NCI-H1930 (cell line): ENCODE results near the gene BACE1.
"Not testable (repeated sequence)": the region's sequence is repeated elsewhere in the genome, so short reads cannot be mapped to it uniquely, and the experiment has no call there.

Experiments used
- DNase-seq, 2 experiments: peaks; one replicate each; lab custom pipeline; 2025; lab: John Stamatoyannopoulos, UW

BACE1 gene

DNA sequence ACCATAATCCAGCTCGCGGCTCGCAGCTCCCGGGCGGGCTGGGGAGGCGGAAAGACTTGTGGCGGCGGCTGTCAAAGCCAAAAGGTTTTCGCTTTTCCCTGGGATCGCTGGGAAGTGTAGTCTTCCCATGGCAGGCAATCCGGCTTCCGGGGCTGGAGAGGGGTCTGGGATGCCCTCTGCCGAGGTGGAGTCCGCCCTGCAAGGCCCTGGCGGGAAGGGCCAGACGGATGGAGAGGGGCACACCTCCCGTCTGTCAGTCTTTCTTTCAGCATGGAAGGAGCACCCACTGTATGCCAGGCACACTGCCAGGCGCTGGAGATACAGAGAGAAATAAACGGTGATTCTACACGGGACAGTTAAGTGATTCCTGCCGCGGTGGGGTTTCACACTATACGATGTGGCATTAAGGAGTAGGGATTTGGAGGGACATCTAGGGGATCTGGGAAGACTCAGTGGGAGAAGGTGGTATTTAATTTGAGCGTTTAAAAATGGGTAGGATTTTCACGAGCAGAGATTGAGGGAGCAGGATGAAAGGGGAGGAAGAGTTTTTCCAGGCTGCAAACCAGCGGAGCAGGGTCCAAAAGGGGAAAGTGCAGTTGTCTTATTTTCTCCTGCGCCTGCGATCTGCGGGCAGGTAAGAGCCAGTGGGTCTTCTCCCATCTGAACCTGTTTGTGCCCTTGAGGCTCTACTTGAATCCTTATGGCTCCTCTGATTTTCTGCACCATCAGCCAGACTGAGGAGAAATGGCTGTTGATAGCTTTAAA lies at the start of gene BACE1:
TSS of gene BACE1 (minus strand) at position 60 of the 765 bp plus-strand sequence. CDS start 461 bp downstream, outside the sequence.
- DNase-seq = peak; percentile 80 to 81

DNA sequence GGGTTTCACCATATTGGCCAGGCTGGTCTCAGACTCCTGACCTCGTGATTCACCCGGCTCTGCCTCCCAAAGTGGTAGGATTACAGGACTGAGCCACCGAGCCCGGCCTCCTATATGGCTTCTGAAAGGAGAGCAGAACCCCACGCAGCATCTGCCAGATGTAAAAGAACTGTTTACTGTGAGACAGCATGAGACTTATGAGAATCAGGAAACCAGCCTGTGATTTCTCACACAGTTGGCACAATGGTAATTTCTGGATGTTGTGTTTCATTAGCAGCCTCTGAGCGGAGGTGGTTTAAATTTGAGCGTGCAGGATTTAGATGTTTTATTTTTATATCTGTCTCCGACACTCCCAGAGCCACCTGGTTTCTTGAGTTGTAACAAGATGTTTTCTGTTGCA lies 45.4 kb upstream of the BACE1 start:
- no peak for DNase-seq

DNA sequence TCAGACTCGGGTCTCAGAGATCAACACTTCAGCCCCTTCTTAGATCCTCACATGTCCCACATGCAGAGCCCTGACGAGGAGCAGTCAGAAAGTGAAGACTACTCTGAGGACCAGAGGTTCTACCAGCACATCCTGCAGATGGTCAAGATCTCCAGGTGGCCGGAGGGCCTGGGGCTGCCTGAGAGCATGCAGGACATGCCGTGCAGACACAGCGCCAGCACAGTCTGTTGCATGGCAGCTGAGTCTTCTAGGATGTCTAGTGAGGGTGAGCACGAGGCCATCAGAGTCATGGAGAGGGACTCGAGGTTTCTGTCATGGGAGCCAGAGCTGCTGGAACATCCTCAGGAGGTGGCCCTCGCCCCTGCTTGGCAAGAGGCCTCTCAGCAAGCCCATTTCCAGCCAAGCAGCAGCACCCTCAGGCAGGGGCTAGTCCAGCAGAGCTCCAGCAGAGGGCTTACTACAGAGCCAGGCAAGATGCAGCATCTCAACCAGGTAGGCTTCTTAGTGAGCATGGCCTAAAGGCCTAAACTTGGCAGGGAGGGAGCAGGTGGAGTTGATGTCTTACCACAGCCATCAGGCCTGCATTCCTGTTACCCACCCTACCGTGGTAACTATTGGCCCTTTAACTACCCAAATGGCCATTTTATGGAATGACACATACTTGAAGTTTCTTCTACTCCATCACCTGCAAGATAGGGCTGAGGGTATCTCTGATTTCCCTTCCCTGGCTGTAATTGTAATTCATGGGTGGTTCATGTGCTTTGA lies 40.3 kb upstream of the BACE1 start:
- peak in 1 of 2 experiments; percentile 4 for DNase-seq

DNA sequence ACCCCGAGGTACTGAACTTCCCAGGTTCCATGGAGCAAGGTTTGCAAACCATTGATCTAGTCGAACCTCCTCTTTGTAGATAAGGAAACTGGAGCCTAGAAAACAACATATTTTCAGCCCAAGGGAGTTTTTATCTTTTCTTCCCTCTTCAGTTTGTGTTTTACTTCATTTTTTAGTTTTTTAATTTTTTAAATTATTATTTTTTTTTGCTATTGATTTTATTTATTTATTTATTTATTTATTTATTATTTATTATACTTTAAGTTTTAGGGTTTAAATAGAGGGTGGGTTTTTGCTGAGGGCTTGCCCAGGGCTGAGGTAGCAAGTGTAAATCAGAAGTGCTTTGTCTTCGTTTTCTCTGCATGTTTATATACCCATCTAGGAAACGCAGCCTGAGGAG lies 38.5 kb upstream of the BACE1 start:
- DNase-seq = no peak

DNA sequence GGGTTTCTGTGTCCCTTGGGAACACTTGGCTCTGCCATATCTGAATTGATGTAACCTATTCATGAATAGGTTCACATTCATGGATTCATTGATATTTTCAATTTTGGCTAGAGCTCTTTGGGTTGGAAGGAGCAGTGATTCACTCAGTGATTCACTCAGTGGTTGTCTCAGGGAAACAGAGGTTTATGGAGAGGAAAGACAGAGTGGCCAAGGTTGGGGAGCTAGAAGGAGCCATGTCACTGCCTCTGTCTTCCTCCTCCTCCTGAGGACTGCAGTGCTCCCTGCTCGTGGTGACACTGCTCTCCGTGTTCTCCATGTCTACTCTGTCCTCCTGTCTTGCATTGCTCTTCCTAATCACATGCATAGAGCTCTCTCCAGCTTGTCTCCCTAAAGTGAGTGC lies 29.0 kb upstream of the BACE1 start:
- DNase-seq = no peak

DNA sequence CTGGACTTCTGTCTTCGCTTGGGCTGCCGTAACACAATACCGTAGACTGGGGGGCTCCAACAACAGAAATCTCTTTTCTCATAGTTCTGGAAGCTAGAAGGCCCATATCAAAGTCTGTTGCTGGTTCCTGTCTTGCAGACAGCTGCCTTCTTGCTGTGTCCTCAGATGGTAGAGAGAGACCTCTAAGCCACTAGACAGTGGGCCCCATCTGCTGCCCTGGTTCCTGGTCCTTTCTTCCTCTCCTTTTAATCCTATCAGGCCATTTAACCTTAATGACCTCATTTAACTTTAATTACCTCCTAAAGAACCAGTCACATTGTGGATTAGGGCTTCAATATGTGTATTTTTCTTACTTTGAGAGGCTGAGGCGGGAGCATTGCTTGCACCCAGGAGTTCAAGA lies 21.0 kb upstream of the BACE1 start:
- DNase-seq = no peak

DNA sequence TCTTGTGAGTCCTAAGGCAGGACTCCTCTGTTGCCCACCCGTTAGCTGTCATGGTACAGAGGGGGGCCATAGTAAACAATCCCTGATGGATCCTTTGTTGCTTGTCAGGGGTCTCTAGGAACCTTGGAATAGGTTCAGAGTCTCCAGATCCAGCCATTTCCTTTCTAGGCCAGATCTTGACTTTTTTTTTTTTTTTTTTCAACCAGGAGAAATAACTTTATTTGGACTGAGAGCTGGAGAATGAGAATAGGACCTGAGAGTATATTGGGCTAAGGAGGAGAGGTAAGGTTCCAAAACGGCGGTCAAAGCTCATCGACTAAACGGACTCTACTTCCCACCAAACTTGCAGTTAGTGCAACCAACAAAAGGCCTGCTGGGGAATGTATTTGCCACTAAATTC lies 19.3 kb upstream of the BACE1 start:
- DNase-seq = no peak

DNA sequence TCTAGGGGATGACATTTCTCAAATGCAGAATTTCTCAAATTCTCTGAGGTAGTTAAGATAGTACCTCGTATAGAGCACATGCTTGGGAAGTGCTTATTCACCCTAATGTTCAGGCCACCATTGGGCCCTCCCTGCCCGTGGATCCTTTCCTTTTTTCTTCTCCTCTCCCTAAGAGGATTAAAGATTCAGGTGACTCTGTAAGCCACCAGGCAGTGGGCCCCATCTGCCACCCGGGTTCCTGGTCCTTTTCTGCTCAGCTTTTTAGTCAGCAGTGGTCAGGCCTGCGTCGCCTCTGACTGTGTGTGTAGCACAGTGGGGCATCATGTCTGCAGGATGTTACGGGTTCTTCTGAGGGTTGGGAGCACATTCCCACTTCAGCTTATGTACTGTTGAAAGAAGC lies 18.8 kb upstream of the BACE1 start:
- no peak for DNase-seq

DNA sequence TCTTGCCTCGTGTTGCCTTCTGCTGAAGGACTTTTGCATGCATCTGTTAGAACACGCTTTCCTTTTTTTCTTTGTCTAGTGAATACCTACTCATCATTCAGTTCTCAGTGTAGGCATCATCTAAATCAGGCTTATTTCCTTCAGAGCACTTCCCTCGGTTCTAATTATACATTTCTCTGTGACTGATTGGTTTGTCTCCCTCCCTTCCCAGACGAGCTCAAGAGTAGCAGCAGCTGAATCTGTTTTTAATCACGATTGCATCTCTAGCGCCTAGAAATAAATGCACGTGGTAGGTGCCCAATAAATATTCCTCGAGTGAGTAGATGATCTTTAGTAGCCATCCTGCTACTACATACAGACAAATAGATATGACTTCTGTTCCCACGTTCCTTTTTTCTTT lies 17.9 kb upstream of the BACE1 start:
- DNase-seq = no peak

DNA sequence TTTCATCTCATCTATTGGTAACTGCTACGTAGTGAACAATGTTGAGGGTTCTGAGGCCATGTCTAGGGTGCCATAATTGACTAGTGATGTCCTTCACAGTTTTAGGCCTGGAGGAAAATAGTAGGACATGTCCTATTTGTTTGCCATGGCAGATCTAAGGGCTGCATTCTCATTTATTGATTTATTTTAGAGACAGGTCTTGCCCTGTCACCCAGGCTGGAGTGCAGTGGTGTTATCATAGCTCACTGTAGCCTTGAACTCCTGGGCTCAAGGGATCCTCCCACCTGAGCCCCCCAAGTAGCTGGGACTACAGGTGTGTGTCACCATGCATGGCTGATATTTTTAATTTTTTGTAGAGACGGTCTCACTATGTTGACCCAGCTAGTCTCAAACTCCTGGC lies 16.8 kb upstream of the BACE1 start:
- DNase-seq = no peak

DNA sequence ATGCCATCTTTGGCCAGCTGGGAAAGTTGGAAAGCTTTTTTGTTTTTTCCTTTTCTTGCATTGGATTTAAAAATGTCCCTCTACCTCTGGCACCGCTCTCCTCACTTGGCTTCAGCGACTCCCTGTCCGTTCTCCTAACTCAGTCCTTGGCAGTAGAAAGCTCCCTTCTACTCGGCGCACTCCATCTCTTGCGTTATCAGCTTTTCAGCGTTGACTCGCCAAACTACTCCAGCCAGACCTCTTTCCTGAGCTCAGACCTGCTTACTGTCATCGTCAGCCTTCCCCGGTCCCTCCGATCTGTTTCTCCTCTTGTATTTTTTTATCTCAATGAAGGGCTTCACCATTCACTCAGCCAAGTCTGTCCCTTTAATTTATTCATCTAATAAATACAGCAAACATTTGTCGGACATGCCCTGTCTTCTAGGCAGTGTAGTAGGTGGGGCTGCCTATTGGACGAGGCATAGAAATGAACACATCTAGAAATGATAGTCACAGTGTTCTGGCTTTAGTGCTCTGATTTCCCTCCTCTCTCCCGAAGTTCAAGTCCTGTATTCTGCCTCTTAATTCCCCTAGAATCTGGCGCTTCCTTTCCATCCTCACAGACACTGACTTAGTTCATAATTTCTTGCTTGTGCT lies 12.4 kb upstream of the BACE1 start:
- DNase-seq = no peak

DNA sequence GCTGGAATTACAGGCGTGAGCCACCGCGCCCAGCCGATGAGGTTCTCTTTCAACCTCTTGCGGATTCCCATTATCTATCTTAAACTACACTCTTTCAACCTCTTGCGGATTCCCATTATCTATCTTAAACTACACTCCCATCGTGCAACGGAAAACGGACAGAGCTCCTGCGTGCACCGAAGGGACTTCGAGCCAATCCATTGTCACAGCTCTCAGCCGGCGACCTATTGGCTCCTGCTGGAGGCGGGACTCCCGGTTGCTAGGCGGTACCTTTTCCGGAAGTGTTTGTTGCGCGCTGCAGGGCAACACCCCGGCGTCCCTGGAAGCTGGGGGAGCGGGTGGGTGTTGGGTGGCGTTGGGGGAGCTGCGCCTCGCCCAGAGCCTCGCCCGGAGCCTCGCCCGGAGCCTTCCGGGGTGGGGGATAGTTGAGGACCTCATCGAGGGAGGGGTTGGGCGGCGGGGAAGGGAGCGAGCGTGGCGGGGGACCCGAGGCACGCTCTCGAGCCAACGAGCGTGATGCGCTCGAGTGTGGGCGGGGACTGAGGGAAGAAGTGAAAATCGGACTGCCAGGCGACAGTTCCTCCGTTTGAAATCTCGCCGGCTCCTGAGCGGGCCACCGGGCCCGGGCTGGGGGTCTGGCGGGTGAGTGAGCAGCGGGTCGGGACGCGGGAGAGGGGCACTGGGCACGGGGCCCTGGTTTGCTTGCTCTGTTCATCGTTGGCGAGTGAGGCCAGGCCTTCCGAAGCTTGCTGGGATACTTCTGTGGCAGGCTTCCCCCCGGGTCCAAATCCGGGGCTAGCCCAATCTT lies 11.7 kb upstream of the BACE1 start, which contains the start of gene CEP164:
TSS of gene CEP164 (plus strand) at position 288 of the 808 bp plus-strand sequence. CDS start 10,733 bp downstream, outside the sequence.
- DNase-seq = peak; percentile 91 to 93

DNA sequence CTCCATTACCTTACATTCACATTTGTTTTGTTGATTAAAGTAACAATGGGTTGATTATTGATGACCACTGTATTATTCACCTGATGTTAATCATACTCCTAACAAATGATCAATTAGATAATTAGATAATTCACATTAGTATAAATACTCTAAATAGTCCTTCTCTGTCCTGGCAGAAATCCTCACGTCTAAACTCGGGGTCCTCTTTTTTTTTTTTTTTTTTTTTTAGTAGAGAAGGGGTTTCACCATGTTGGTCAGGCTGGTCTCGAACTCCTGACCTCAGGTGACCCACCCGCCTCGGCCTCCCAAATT lies 11.2 kb upstream of the BACE1 start:
- not testable (repeated sequence) for DNase-seq

DNA sequence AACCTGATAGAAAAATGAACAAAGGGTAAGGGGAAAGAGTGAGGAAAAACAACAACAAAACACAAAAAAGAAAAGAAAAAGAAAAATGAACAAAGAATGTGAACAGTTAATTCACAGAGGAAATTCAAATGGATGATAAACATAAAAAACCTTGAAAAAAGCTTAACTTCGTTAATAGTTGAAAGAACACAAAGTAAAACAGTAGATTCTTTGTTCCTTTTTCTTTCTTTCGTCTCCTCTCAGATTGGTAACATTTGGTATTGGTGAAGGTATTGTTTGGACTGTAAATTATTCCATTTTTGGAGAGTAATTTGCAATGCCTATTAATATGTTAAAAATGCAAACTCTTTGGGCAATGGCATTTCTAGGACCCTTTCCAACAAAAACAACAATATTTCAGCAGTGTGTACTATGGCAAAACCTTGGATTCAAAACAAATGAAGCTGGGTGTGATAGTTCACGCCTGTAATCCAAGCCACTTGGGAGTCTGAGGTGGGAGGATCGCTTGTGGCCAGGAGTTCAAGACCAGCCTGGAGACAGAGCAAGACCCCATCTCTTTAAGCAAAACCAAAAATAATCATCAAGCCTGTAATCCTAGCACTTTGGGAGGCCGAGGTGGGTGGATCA lies 3.3 kb upstream of the BACE1 start:
- no peak for DNase-seq

DNA sequence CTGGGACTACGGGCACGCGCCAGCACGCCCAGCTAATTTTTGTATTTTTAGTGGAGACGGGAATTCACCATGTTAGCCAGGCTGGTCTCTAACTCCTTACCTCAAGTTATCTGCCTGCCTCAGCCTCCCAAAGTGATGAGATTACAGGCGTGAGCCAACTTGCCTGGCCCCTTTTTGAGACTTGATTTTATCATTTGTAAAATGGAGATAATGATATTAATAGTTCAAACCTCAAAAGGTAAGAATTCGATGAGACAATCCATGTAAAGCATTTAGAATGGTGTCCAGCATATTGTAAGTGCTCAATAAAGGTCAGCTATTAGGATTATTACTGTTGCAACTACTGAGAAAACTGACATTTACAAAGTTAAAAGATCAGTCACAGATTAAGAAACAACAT lies 2.7 kb upstream of the BACE1 start:
- DNase-seq = no peak

DNA sequence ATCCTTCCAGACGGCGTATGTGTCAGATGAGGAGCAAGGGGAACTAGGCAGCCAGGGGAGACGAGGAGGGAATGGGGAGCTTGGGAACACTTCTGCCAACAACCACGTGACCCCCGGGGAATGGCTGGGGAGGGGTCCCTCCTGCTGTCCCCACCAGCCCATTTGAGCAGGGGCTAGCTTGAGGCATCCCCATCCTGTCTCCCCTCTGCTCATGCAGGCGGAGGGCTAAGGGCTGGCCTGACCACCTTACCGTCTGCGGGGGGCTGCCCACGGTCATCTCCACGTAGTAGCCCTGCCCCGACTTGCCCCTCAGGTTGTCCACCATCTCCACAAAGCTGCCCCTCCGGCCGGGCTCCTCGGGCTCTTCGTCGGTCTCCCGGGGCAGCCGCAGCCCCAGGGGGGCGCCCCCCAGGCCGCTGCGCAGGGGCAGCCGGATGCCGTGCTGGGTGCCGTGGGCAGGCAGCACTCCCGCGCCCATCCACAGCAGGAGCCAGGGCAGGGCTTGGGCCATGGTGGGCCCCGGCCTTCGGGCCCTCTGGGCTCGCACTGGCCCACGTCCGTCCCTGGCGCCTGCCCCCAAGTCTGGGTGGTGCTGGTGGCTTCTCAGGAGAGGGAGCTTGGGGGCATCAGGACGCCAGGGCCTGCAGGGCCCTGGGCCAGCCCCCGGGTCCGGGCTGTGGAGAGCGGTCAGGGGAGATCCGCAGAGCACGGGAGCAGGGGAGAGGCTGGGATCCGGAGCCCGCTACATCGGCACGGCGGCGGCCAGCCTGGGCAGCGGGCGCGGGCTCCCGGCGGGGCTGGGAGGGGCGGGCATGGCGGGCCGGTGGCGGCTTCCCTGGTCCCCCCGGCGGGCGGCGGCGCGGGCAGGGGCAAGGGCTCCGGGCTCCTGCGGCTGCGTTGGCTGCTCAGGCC lies 515 bp downstream of the BACE1 start:
- no peak for DNase-seq

DNA sequence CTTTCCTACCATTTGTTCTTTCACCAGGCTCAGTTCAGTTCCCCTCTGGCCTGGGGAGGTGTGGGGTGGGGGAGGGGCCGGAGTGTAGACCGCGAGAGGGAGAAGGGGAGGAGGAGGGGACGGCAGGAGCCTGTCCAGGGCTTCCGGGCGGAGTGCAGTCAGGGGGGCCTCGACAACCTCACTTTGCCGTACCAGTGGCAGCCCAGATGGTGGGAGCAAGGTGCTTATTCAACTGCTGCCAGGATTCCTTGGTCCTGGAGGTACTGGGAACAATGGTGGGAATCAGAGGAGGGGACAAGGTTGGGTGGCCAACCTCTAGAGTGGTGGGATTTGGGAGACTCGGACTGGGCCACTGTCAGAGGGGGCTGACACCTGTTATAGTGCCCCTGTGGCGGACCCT lies 1.2 kb downstream of the BACE1 start:
- DNase-seq = no peak

DNA sequence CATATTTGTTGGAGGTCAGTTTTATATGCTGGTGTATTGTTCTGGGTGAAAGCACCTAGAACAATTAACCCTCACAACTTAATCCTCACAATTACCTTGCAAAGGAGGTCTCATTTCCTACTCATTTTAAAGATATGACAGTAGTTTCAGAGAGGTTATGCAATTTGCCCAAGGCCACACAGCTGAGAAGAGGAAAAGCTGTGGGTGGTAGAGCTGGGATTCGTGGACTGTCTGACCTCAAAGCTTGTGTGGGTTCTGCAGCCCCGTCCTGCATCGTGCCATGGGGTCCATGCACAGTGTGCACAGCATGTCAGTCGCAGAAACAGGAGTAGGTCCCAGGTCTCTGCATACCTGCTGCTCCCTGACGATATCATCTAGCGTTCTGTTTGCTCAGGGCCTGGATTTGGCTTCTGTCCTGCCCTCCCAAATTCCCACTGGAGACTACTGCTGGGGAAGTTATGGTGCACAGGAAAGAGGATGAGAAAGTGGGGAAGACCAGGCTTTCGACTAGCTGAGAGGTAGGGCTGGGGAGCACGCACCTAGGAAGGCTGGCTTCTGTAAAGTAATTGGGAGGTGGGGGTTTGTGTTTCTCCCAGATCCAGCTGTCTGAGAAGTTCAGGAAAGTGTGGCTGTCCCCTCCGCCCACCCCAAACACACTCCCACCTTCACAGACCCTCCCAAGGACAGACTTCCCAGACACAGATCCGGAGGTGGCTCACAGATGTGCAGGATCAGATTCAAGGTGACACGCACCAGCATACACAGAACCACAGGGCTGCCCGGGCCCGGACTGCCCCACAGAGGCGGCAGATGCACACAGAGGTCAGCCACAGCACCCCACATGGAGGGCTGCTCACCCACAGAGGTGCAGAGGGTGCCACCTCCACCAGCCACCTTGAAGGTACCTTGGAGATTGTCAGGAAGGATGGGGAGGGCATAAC lies 2.0 kb downstream of the BACE1 start:
- DNase-seq = no peak

DNA sequence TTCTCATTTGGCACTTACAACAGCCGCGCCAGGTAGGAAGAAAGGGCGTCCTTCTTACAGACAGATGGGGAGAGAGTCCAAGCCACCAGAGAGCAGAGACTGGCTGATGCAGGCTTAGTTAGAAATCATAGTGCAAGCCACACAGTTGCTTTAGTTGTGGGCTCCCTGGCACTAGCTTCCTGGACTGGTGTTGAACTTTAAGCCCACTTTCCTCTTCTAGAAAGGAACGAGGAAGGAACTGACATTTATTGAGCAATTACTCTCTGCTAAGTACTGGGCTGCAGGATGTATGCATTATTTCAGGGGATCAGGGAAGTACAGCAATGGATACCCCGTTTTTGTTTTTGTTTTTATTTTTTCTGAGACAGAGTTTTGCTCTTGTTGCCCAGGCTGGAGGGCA lies 3.0 kb downstream of the BACE1 start:
- DNase-seq = no peak

DNA sequence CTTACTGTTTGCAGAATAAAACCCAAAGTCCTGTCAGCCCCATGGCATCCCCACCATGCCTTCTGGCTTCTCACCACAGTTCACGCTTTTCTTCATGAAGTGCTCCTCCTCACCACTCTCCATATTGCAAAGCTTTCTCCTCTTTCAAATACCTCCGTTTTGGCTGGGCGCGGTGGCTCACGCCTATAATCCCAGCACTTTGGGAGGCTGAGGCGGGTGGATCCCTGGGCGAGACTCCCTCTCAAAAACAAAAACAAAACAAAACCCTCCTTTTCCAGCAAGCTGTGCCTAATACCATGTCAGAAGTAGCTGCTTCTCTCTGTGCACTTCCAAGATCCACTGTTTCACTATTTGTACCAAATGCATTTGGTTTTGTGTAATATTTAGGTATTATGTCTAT lies 6.7 kb downstream of the BACE1 start:
- DNase-seq = no peak
